T1000 (cell line): ENCODE results near the gene RNF5.
"Not testable (repeated sequence)": the region's sequence is repeated elsewhere in the genome, so short reads cannot be mapped to it uniquely, and the experiment has no call there.

Experiments
- DNase-seq: peaks from one replicate; lab custom pipeline; 2025; ENCODE audit warnings: mixed read lengths; lab: John Stamatoyannopoulos, UW

RNF5 gene

GRCh38 chr6:32175711-32176475, 2.3 kb upstream of the RNF5 start, which contains the start of gene AGPAT1:
AGPAT1 (minus strand) TSS chr6:32176084; CDS start chr6:32171496, 4,588 bp downstream.
- DNase-seq = peak; percentile 93

GRCh38 chr6:32176476-32177182, 1.6 kb upstream of the RNF5 start:
- DNase-seq = no peak

GRCh38 chr6:32177183-32177787, 920 bp upstream of the RNF5 start:
- DNase-seq = no peak

GRCh38 chr6:32178547-32179440, 589 bp downstream of the RNF5 start:
- DNase-seq = no peak

- no peak for DNase-seq
Measured at GRCh38 chr6:32179766-32180405, 1.7 kb downstream of the RNF5 start.

- no peak for DNase-seq
Measured at GRCh38 chr6:32181148-32181702, 3.0 kb downstream of the RNF5 start.

GRCh38 chr6:32181915-32182529, 3.8 kb downstream of the RNF5 start:
- no peak for DNase-seq

- DNase-seq = no peak
Measured at GRCh38 chr6:32182555-32182981, 4.4 kb downstream of the RNF5 start.

- no peak for DNase-seq
Measured at GRCh38 chr6:32183030-32183429, 4.8 kb downstream of the RNF5 start.

GRCh38 chr6:32183483-32184083, 5.4 kb downstream of the RNF5 start:
- no peak for DNase-seq

GRCh38 chr6:32184084-32184640, 6.0 kb downstream of the RNF5 start, which contains the start of gene AGER:
AGER (minus strand) TSS chr6:32184253; CDS start chr6:32184222, 31 bp downstream.
- DNase-seq = no peak

GRCh38 chr6:32185681-32186131, 7.5 kb downstream of the RNF5 start:
- peak; percentile 72 for DNase-seq

- not testable (repeated sequence) for DNase-seq
Measured at GRCh38 chr6:32186151-32186840, 8.1 kb downstream of the RNF5 start.

- no peak for DNase-seq
Measured at GRCh38 chr6:32187009-32187709, 9.0 kb downstream of the RNF5 start.

- not testable (repeated sequence) for DNase-seq
Measured at GRCh38 chr6:32187725-32188380, 9.6 kb downstream of the RNF5 start.

GRCh38 chr6:32188381-32189068, 10.3 kb downstream of the RNF5 start:
- no peak for DNase-seq

- DNase-seq = no peak
Measured at GRCh38 chr6:32189069-32189741, 11.0 kb downstream of the RNF5 start.
